ENCODE results near the gene BTBD2. TPM values are rescaled to one million over a fixed set of nuclear protein-coding genes. Genes with fewer than 3 reads are reported as not detected.

Gene BTBD2
- total and polyA plus RNA-seq, 2 of the 13 experiments (the other 11 are each of a cell fraction or from before 2014, with no cell fraction given) = 28.1 to 45.3 TPM

GRCh38 chr19:1942078-1942933 lies 73.2 kb downstream of the BTBD2 start (continued):
- no peak for TF ChIP-seq CENPX (CRISPR knock-in tag; IDR thresholded peaks at IDR 0.05)
- TF ChIP-seq, protein P1, sequence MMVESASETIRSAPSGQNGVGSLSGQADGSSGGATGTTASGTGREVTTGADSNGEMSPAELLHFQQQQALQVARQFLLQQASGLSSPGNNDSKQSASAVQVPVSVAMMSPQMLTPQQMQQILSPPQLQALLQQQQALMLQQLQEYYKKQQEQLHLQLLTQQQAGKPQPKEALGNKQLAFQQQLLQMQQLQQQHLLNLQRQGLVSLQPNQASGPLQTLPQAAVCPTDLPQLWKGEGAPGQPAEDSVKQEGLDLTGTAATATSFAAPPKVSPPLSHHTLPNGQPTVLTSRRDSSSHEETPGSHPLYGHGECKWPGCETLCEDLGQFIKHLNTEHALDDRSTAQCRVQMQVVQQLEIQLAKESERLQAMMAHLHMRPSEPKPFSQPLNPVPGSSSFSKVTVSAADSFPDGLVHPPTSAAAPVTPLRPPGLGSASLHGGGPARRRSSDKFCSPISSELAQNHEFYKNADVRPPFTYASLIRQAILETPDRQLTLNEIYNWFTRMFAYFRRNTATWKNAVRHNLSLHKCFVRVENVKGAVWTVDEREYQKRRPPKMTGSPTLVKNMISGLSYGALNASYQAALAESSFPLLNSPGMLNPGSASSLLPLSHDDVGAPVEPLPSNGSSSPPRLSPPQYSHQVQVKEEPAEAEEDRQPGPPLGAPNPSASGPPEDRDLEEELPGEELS (CRISPR knock-in tag; IDR thresholded peaks at IDR 0.05) = peak; percentile 54
- no peak for TF ChIP-seq ZNF367 (CRISPR knock-in tag; IDR thresholded peaks at IDR 0.05; ENCODE audit: borderline replicate concordance)
- no peak for TF ChIP-seq ZC3H13 (CRISPR knock-in tag; IDR thresholded peaks at IDR 0.05)
- no peak for TF ChIP-seq ZNF24 (IDR thresholded peaks at IDR 0.05)
- TF ChIP-seq, protein P2, sequence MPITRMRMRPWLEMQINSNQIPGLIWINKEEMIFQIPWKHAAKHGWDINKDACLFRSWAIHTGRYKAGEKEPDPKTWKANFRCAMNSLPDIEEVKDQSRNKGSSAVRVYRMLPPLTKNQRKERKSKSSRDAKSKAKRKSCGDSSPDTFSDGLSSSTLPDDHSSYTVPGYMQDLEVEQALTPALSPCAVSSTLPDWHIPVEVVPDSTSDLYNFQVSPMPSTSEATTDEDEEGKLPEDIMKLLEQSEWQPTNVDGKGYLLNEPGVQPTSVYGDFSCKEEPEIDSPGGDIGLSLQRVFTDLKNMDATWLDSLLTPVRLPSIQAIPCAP (CRISPR knock-in tag; IDR thresholded peaks at IDR 0.05; ENCODE audit: low read depth) = no peak
- no peak for TF ChIP-seq FOXJ3 (CRISPR knock-in tag; IDR thresholded peaks at IDR 0.05; ENCODE audit: borderline replicate concordance)
- no peak for TF ChIP-seq ZNF382 (CRISPR knock-in tag; IDR thresholded peaks at IDR 0.05; ENCODE audit: borderline replicate concordance)
- 0 out of 2 replicates have a peak, but pooled peaks have one; percentile 43 for TF ChIP-seq ZSCAN29 (CRISPR knock-in tag; conservative IDR thresholded peaks at IDR 0.05)
- no peak for TF ChIP-seq ZNF484 (CRISPR knock-in tag; IDR thresholded peaks at IDR 0.05; ENCODE audit: borderline replicate concordance, low read depth)
- no peak for TF ChIP-seq ZFP36L2 (CRISPR knock-in tag; IDR thresholded peaks at IDR 0.05)
- no peak for TF ChIP-seq ZKSCAN1 (IDR thresholded peaks at IDR 0.05; ENCODE audit: low read length)
- TF ChIP-seq ZBED4 (CRISPR knock-in tag; IDR thresholded peaks at IDR 0.05; ENCODE audit: borderline replicate concordance) = no peak
- TF ChIP-seq MEIS2 (CRISPR knock-in tag; IDR thresholded peaks at IDR 0.05) = 0 out of 2 replicates have a peak, but pooled peaks have one; percentile 41
- TF ChIP-seq ZNF292 (CRISPR knock-in tag; IDR thresholded peaks at IDR 0.05; ENCODE audit: borderline replicate concordance, low read depth) = peak; percentile 14; the same call in 1 of the 2 replicates
- TF ChIP-seq ZNF616 (CRISPR knock-in tag; IDR thresholded peaks at IDR 0.05; ENCODE audit: low read depth) = peak; percentile 70; the same call in 1 of the 2 replicates

All from HepG2 (cell line).